Measurements from ENCODE around the gene ALG14. TPM values are rescaled to one million over a fixed set of nuclear protein-coding genes. Genes with fewer than 3 reads are reported as not detected.

ALG14 gene
- total RNA-seq, 1 experiment from 2014 or later = 5.7 TPM

DNA sequence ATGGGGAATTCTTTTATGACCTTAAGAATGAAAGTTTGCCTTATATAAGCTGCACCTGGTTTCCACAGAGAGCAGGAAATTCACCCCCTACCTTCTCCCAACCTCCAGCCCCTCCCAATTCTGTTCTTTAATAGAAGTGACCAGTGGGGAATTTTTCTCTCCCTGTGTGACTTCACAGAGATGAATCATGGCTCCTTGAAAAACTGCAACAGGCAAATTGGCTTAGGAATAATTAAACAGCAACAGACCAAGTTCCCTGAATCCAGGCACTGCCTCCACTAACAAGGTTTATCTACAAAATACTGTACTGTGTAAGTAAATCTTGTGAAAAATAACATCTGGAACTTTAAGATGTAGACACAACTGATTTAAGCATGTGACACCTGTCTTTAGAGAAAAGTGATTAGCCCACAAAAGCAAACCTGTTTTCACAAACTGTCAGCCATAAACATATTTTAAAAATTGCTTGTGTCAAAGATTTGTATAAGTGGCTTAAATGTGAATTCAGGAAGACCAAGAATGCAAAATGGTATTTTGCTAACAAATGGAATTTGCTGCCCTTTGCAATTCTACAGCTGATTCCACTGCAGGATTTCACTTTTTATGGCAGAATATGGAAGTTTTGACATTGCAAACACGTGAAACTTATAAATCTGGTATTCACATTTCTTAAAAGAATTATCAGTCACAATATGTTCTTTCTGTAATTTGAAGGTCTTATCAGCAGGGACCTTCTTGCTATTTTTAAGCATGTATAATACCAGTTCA lies 54.0 kb downstream of the ALG14 start:
- RAD21 ChIA-PET (ENCODE audit: low non-redundant PET in 1 of 2, low total read pairs in 2 of 2, uncharacterized antibody in 2 of 2, unreplicated experiment in 2 of 2) = no interaction called here
- Histone ChIP-seq H3K4me2 (ENCODE audit: low read length) (peak overlapping the region; percentile 25), H3K4me1 (ENCODE audit: control insufficient read depth in 1 of 2, insufficient read depth in 2 of 2, low read length in 2 of 2) (peaks cover 11 to 18% of the 10 kb centered on the region in 2 experiments), H3K4me3 (replicated peaks in 1 of 2; ENCODE audit: low read depth in 1 of 2, low read length in 2 of 2) (no peak overlapping the region), H3K9me3 (ENCODE audit: control insufficient read depth in 1 of 2, insufficient read depth in 1 of 2, low read depth in 1 of 2, low read length in 2 of 2) (no peaks in the 10 kb centered on the region), H3K9ac (ENCODE audit: low read length) (no peak overlapping the region), H3K27ac (ENCODE audit: low read depth, low read length) (no peak overlapping the region), H3K36me3 (ENCODE audit: control insufficient read depth in 1 of 2, insufficient read depth in 2 of 2, low read length in 2 of 2) (no peaks in the 10 kb centered on the region), H3K9me2 (ENCODE audit: insufficient read depth) (no peaks in the 10 kb centered on the region), H4K20me1 (ENCODE audit: insufficient read depth) (no peaks in the 10 kb centered on the region), H3K79me2 (ENCODE audit: insufficient read depth, low read length) (no peaks in the 10 kb centered on the region), H2AFZ (ENCODE audit: low read depth, low read length, poor library complexity, severe bottlenecking) (no peak overlapping the region), H3K27me3 (ENCODE audit: insufficient read depth, low read length) (no peaks in the 10 kb centered on the region)
- CTCF ChIA-PET = no interaction called here
- BruUV-seq (replicated peaks) = no TSS peak
- ATAC-seq = no peak
- no peak for DNase-seq (ENCODE audit: low read depth, low spot score)
- 0 out of 2 replicates have a peak, but pooled peaks have one; percentile 8 for TF ChIP-seq FOSL1 (IDR thresholded peaks at IDR 0.05; ENCODE audit: low read depth)
- no peak for TF ChIP-seq ELF1 (IDR thresholded peaks at IDR 0.05; ENCODE audit: borderline replicate concordance, low read depth)
- TF ChIP-seq, protein P1, sequence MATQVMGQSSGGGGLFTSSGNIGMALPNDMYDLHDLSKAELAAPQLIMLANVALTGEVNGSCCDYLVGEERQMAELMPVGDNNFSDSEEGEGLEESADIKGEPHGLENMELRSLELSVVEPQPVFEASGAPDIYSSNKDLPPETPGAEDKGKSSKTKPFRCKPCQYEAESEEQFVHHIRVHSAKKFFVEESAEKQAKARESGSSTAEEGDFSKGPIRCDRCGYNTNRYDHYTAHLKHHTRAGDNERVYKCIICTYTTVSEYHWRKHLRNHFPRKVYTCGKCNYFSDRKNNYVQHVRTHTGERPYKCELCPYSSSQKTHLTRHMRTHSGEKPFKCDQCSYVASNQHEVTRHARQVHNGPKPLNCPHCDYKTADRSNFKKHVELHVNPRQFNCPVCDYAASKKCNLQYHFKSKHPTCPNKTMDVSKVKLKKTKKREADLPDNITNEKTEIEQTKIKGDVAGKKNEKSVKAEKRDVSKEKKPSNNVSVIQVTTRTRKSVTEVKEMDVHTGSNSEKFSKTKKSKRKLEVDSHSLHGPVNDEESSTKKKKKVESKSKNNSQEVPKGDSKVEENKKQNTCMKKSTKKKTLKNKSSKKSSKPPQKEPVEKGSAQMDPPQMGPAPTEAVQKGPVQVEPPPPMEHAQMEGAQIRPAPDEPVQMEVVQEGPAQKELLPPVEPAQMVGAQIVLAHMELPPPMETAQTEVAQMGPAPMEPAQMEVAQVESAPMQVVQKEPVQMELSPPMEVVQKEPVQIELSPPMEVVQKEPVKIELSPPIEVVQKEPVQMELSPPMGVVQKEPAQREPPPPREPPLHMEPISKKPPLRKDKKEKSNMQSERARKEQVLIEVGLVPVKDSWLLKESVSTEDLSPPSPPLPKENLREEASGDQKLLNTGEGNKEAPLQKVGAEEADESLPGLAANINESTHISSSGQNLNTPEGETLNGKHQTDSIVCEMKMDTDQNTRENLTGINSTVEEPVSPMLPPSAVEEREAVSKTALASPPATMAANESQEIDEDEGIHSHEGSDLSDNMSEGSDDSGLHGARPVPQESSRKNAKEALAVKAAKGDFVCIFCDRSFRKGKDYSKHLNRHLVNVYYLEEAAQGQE (IDR thresholded peaks at IDR 0.05; ENCODE audit: low read depth) = no peak
- TF ChIP-seq, protein P2, sequence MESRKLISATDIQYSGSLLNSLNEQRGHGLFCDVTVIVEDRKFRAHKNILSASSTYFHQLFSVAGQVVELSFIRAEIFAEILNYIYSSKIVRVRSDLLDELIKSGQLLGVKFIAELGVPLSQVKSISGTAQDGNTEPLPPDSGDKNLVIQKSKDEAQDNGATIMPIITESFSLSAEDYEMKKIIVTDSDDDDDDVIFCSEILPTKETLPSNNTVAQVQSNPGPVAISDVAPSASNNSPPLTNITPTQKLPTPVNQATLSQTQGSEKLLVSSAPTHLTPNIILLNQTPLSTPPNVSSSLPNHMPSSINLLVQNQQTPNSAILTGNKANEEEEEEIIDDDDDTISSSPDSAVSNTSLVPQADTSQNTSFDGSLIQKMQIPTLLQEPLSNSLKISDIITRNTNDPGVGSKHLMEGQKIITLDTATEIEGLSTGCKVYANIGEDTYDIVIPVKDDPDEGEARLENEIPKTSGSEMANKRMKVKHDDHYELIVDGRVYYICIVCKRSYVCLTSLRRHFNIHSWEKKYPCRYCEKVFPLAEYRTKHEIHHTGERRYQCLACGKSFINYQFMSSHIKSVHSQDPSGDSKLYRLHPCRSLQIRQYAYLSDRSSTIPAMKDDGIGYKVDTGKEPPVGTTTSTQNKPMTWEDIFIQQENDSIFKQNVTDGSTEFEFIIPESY (IDR thresholded peaks at IDR 0.05; ENCODE audit: extremely low read depth, insufficient replicate concordance, low read length) = no peak
- intact Hi-C loops (cut with micrococcal nuclease) = no loop called here
- POLR2A ChIA-PET = no interaction called here

Data from HCT116 (cell line).